K562 (cell line): ENCODE results near the gene STK32C. TPM values are rescaled to one million over a fixed set of nuclear protein-coding genes. Genes with fewer than 3 reads are reported as not detected.

Experiments used
- ATAC-seq: fragments of 200-7000 bp; cut with Tn5 transposase; 3 replicates; pipeline ENCODE4 v1.9.1; 2020; ENCODE audit warnings: moderate library complexity
- BruUV-seq: library from RNA; stranded (reverse); fragments of 400-500 nt; replicated peaks from 2 replicates; lab custom pipeline; 2021; lab: Mats Ljungman, UMichigan
- CTCF ChIA-PET: fragments of 300-600 bp; formaldehyde crosslinking; extraction: SDS; loops from one replicate; lab custom pipeline; 2021; ENCODE audit warnings: low intra/inter-chr PET ratio; lab: Yijun Ruan, JAX
- POLR2A ChIA-PET: fragments of 300-600, 350-650 bp; sonication (Branson Sonifier 250); formaldehyde crosslinking; extraction: SDS; loops from one replicate; lab custom pipeline; 2021; ENCODE audit warnings: antibody characterized with exemption, inconsistent platforms; lab: Yijun Ruan, JAX
- DNase-seq, 4 experiments: peaks; one replicate each; pipeline versions ENCODE4 v3.0.0 to v3.0.0-alpha.2; 2011 to 2018; ENCODE audit warnings: low spot score in 3 of 4, mixed read lengths in 3 of 4; ENCODE audit errors: extremely low read depth in 1 of 4
- FAIRE-seq: peaks from 2 replicates; lab custom pipeline; 2011; peaks lifted over from hg19 to GRCh38; lab: Jason Lieb, UNC
- H2AFZ ChIP-seq: 2 replicates; pipeline ENCODE4 v1.6.0; 2011; ENCODE audit warnings: low read depth, low read length, control low read depth, inconsistent platforms
- H3K27ac ChIP-seq: fragments of 200-600 bp; 3 replicates; pipeline ENCODE4 v1.8.0; 2011; ENCODE audit warnings: low read depth, mild to moderate bottlenecking, control low read depth, inconsistent platforms, low read length, moderate library complexity, mixed read lengths; ENCODE audit errors: extremely low read depth
- H3K27me3 ChIP-seq, 2 experiments: fragments of 300-600 bp in 1 of 2; 2 replicates in 1 of 2; 3 replicates in 1 of 2; pipeline versions ENCODE4 v1.6.0 to v1.8.0; 2011; ENCODE audit warnings: inconsistent platforms in 2 of 2, low read length in 2 of 2, mild to moderate bottlenecking in 1 of 2, mixed read lengths in 1 of 2, moderate library complexity in 1 of 2; ENCODE audit not compliant: control insufficient read depth in 2 of 2, insufficient read depth in 2 of 2
- H3K36me3 ChIP-seq: fragments of 300-600 bp; 3 replicates; pipeline ENCODE4 v1.8.0; 2011; ENCODE audit warnings: mild to moderate bottlenecking, low read length, inconsistent platforms; ENCODE audit not compliant: control insufficient read depth, insufficient read depth
- H3K4me1 ChIP-seq, 2 experiments: fragments of 200-600 bp in 1 of 2; replicated peaks in 1 of 2; 2 replicates in 1 of 2; 3 replicates in 1 of 2; pipeline versions ENCODE4 v1.5.1 to v1.8.0; 2011; ENCODE audit warnings: inconsistent platforms in 2 of 2, low read length in 2 of 2, mild to moderate bottlenecking in 1 of 2, mixed read lengths in 1 of 2, moderate library complexity in 1 of 2; ENCODE audit not compliant: control insufficient read depth in 2 of 2, insufficient read depth in 2 of 2
- H3K4me2 ChIP-seq: 2 replicates; pipeline ENCODE4 v1.6.1; 2011; ENCODE audit warnings: low read length, control low read depth, inconsistent platforms, mixed read lengths; ENCODE audit not compliant: insufficient read depth
- H3K4me3 ChIP-seq: fragments of 200-600 bp; sonication (generic), shearing (Covaris generic); 2 replicates; pipeline ENCODE4 v1.5.1; 2016; ENCODE audit warnings: control low read depth, inconsistent platforms
- H3K79me2 ChIP-seq: fragments of 200-600 bp; 3 replicates; pipeline ENCODE4 v1.8.0; 2011; ENCODE audit warnings: low read length, inconsistent platforms; ENCODE audit not compliant: control insufficient read depth, insufficient read depth
- H3K9ac ChIP-seq, 2 experiments: 2 replicates each; pipeline versions ENCODE4 v1.6.0 to v1.6.1; 2011; ENCODE audit warnings: low read depth in 2 of 2, low read length in 2 of 2, control low read depth in 1 of 2, inconsistent platforms in 1 of 2, mild to moderate bottlenecking in 1 of 2, mixed read lengths in 1 of 2; ENCODE audit not compliant: insufficient read depth in 1 of 2
- H3K9me1 ChIP-seq: one replicate; pipeline ENCODE4 v1.6.0; 2011; ENCODE audit warnings: inconsistent platforms, mild to moderate bottlenecking, low read length, moderate library complexity; ENCODE audit not compliant: control insufficient read depth, insufficient read depth
- H3K9me3 ChIP-seq: replicated peaks from 2 replicates; pipeline ENCODE4 v1.5.1; 2011; ENCODE audit warnings: low read depth, low read length, inconsistent platforms; ENCODE audit not compliant: control insufficient read depth, insufficient read depth
- H4K20me1 ChIP-seq: replicated peaks from 2 replicates; pipeline ENCODE4 v1.6.1; 2011; ENCODE audit warnings: low read length, inconsistent platforms, mixed read lengths; ENCODE audit not compliant: control insufficient read depth, insufficient read depth
- BMI1 ChIP-seq: fragments of 150-350 bp; IDR thresholded peaks from 2 replicates; pipeline ENCODE4 v1.6.1; 2014; ENCODE audit warnings: low read length
- DDX20 ChIP-seq: fragments of 450-650 bp; IDR thresholded peaks from 2 replicates; pipeline ENCODE4 v1.6.1; 2016; ENCODE audit warnings: missing genetic modification characterization, low read depth, mild to moderate bottlenecking, missing compliant biosample characterization, moderate library complexity
- FOXK2 ChIP-seq, 2 experiments: fragments of 450-650 bp; IDR thresholded peaks in 1 of 2; conservative IDR thresholded peaks in 1 of 2; 2 replicates each; pipeline ENCODE4 v1.6.1; 2016; ENCODE audit warnings: low read depth in 2 of 2, mild to moderate bottlenecking in 1 of 2
- KLF10 ChIP-seq: fragments of 250-450 bp; sonication (Bioruptor Pico); IDR thresholded peaks from 2 replicates; pipeline ENCODE4 v1.6.1; 2021; ENCODE audit warnings: matching md5 sums
- NFYB ChIP-seq: IDR thresholded peaks from 2 replicates; pipeline ENCODE4 v1.6.1; 2011; ENCODE audit warnings: mild to moderate bottlenecking, moderate library complexity; ENCODE audit not compliant: insufficient read length; ENCODE audit errors: extremely low read depth
- TEAD1 ChIP-seq, 2 experiments: fragments of 450-650 bp in 1 of 2; sonication (generic) in 1 of 2; formaldehyde crosslinking; IDR thresholded peaks; 2 replicates each; pipeline versions ENCODE4 v1.4.0 to v1.8.0; 2020 to 2022; ENCODE audit warnings: mild to moderate bottlenecking in 2 of 2, missing genetic modification reagents in 1 of 2
- WGBS: fragments of 100-300 bp; shearing (Covaris generic); methylation state at CpG from one replicate; pipeline ENCODE4 v1.1.6; 2016; ENCODE audit warnings: low coverage, mixed read lengths; ENCODE audit not compliant: insufficient coverage; ENCODE audit errors: missing lambda C conversion rate; 5-methylcytosine and 5-hydroxymethylcytosine counted together
- in situ Hi-C: fragments of 300-500 bp; cut with MboI; formaldehyde crosslinking; loops from 4 replicates; pipeline ENCODE4 v1.15.0; 2018; ENCODE audit warnings: inconsistent platforms, mixed read lengths
- intact Hi-C: fragments of 100-400 bp; cut with micrococcal nuclease; formaldehyde crosslinking; loops from 2 replicates; pipeline ENCODE4 v1.14.2; 2022
- polyA plus RNA-seq, 8 experiments: library from polyadenylated mRNA; depleted of rRNA in 4 of 8; stranded (reverse) in 5 of 8; unstranded in 3 of 8; fragments of >200 nt; fragmentation: Nextera tagmentation in 2 of 8; fragmentation: Illumina TruSeq in 1 of 8; extraction: Ambion mirVana in 2 of 8; extraction: Trizol in 1 of 8; gene quantifications; 2 replicates each; pipeline versions ENCODE4 v1.2.1 to v1.2.3, GENCODE V29; 2011 to 2014; ENCODE audit warnings: inconsistent platforms in 1 of 8, missing spikeins in 1 of 8
- total RNA-seq, 7 experiments: library from RNA; depleted of rRNA in 6 of 7; stranded (reverse); fragments of >200 nt in 6 of 7; fragmentation: Illumina TruSeq in 2 of 7; extraction: Trizol in 2 of 7; gene quantifications; 2 replicates each; pipeline versions ENCODE4 v1.2.1 to v1.2.3, GENCODE V29; 2011 to 2021; ENCODE audit warnings: low replicate concordance in 1 of 7
- TF ChIP-seq, protein P1 (sequence below): fragments of 150-350 bp; IDR thresholded peaks from 2 replicates; pipeline ENCODE4 v1.6.1; 2014; ENCODE audit warnings: low read depth, mild to moderate bottlenecking, low read length, borderline replicate concordance
- TF ChIP-seq, protein P2 (sequence below): fragments of 250-450 bp; sonication (Bioruptor Pico); IDR thresholded peaks from 2 replicates; pipeline ENCODE4 v1.5.0; 2021

STK32C gene
- total and polyA plus RNA-seq, 9 of the 15 experiments (the other 6 are each of a cell fraction or from before 2014, with no cell fraction given) = 1.5 to 20.9 (median 6.5) TPM

DNA sequence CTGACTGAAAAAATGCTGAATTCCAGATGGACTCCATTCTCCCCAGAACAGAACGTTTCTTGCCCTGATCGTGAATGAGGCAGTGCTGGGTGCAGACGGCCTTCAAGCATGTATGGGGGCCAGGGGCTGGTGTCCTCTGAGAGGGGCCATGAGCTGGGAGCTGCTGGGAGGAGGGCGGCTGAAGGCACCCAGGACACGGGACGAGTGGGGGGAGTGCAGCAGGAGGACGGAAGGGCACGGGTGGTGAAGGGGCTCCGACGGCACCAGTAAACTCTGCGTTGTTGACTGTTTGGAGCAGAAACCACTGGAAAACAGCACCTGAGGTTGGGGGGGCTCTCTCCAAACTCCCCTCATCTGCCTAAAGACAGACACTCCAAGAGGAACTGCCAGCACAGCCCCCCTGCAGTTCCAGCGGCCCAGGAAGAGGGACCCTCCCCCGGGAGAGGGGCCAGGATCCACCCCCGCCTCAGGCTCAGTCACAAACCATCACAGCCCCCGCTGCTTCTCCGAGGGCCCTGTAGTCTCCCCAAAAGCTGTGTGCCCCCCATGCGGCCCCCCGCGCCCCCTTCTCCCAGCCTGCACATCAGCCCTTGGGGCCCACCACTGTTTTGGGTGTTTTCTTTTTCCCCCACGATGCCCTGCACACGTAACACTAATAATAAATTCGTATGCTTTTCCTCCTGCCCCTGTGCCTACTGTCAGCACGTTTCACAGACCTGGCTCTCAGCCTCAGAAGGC lies 65.5 kb downstream of the STK32C start (continued):
- TF ChIP-seq, protein P1, sequence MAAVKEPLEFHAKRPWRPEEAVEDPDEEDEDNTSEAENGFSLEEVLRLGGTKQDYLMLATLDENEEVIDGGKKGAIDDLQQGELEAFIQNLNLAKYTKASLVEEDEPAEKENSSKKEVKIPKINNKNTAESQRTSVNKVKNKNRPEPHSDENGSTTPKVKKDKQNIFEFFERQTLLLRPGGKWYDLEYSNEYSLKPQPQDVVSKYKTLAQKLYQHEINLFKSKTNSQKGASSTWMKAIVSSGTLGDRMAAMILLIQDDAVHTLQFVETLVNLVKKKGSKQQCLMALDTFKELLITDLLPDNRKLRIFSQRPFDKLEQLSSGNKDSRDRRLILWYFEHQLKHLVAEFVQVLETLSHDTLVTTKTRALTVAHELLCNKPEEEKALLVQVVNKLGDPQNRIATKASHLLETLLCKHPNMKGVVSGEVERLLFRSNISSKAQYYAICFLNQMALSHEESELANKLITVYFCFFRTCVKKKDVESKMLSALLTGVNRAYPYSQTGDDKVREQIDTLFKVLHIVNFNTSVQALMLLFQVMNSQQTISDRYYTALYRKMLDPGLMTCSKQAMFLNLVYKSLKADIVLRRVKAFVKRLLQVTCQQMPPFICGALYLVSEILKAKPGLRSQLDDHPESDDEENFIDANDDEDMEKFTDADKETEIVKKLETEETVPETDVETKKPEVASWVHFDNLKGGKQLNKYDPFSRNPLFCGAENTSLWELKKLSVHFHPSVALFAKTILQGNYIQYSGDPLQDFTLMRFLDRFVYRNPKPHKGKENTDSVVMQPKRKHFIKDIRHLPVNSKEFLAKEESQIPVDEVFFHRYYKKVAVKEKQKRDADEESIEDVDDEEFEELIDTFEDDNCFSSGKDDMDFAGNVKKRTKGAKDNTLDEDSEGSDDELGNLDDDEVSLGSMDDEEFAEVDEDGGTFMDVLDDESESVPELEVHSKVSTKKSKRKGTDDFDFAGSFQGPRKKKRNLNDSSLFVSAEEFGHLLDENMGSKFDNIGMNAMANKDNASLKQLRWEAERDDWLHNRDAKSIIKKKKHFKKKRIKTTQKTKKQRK = no peak
- no peak for TF ChIP-seq TEAD1 (CRISPR knock-in tag; IDR thresholded peaks at IDR 0.05)
- no peak for TF ChIP-seq NFYB
- no peak for TF ChIP-seq KLF10 (CRISPR knock-in tag)
- no peak for TF ChIP-seq BMI1

DNA sequence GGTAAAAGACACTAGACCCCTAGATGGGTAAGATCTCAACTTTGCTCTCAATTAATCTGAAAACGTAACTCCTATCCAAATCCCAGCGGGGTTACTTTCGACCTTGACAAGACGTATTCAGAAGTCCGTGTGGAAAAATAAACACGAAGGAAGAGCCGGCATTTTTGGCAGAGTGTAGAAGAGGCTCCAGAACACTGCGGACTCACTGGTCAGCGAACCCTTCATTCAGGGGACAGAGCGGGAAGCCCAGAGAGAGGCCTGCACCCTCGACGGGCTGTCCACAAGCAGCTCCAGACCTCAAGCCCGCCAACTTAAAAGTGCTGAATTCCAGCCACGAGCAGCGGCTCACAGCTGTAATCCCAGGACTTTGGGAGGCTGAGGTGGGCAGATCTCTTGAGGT lies 66.3 kb downstream of the STK32C start:
- 11% methylated on average over 15 of the region's 15 CpGs for WGBS
- intact Hi-C loops (no loop called here), in situ Hi-C loops (no loop called here)
- no TSS peak for BruUV-seq
- H3K4me3 ChIP-seq = no peak overlapping the region
- ChIA-PET POLR2A (interaction anchor here (0.6 to 0.7 kb wide), 2 partner anchors 14 to 120 kb away, joined by 3 read pairs; no protein-coding TSS in a partner anchor), CTCF (no interaction called here)
- no peak overlapping the region for H3K9ac ChIP-seq
- H3K27ac ChIP-seq = no peak overlapping the region
- H3K9me3 ChIP-seq = no peaks in the 10 kb centered on the region
- H3K36me3 ChIP-seq = no peaks in the 10 kb centered on the region
- peaks cover 0 to 14% of the 10 kb centered on the region in 2 experiments; a peak in 2 of 5 replicates for H3K4me1 ChIP-seq
- DNase-seq (no peak), FAIRE-seq (no peak), ATAC-seq (no peak)
- H3K79me2 ChIP-seq = no peaks in the 10 kb centered on the region
- H4K20me1 ChIP-seq = peaks cover 10% of the 10 kb centered on the region; the same call in 1 of the 2 replicates
- H2AFZ ChIP-seq = no peak overlapping the region
- H3K9me1 ChIP-seq = no peaks in the 10 kb centered on the region
- TF ChIP-seq, protein P2, sequence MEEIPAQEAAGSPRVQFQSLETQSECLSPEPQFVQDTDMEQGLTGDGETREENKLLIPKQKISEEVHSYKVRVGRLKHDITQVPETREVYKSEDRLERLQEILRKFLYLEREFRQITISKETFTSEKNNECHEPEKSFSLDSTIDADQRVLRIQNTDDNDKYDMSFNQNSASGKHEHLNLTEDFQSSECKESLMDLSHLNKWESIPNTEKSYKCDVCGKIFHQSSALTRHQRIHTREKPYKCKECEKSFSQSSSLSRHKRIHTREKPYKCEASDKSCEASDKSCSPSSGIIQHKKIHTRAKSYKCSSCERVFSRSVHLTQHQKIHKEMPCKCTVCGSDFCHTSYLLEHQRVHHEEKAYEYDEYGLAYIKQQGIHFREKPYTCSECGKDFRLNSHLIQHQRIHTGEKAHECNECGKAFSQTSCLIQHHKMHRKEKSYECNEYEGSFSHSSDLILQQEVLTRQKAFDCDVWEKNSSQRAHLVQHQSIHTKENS (CRISPR knock-in tag) = no peak
- no peak for TF ChIP-seq DDX20 (tag)
- no peak for TF ChIP-seq FOXK2 (conservative IDR thresholded peaks at IDR 0.05 in 1 of 2, IDR thresholded peaks at IDR 0.05 in 1 of 2; ENCODE audit: low read depth in 2 of 2)
- H3K4me2 ChIP-seq = no peak overlapping the region
- H3K27me3 ChIP-seq = peaks cover 23 to 96% of the 10 kb centered on the region in 2 experiments; a peak in 3 of 5 replicates
